HG03139 (cell line): Measurements from ENCODE around the gene KMT2D.

Source experiments
- ATAC-seq: cut with Tn5 transposase; IDR thresholded peaks from one replicate; pipeline ENCODE4 v1.9.1; 2021; ENCODE audit not compliant: unreplicated experiment

The KMT2D gene

GRCh38 chr12:49019443-49020324, 40.9 kb downstream of the KMT2D start:
- ATAC-seq, result no peak

GRCh38 chr12:49019120-49019430, 41.5 kb downstream of the KMT2D start:
- ATAC-seq, result peak; percentile 16

DNA sequence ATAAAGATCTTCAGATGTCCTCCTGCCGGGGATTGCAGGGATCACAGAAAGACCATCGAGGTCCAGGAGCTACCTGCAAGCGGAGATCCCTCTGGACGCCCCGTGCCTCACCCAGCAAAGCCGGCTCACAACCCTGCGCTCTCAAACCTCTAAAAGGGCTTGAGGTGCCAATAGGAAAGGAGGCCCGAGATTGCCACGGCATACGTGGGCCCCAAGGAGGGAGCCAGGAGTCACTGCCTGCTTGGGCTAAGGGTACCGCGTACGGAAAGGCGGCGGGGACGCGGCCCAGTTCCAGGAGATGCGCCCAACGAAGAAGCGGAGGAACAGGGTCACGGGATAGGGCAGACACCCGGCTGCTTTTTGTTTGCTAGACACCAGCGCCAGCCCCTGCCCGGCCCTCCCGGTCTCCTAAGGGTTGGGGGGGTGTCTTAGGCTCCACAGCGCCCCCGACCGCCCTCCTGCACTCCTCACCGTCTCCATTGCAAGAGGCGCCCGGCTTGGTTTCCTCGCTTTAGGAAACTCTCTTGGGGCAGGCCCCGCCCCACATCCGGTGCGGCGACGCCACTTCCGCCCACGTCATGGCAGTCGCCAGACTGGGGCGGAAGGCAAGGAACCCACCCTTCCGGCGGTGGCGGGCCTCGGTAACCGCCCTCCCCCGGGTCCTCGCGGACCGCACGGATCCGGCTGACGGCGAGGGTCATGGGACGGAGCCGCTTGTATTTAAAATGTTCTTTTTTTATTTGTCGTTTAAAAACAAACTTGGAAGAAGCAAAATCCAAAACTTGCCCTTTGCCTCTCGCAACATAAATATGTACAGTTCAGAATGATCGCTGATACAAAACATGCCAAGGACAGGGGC, 42.1 kb downstream of the KMT2D start, which contains the start of gene PRKAG1:
Gene PRKAG1 (minus strand): TSS at position 516 of the 859 bp plus-strand sequence. CDS start 36 bp downstream, at position 480.
- ATAC-seq, result peak; percentile 86

- peak; percentile 4 for ATAC-seq
Observed at GRCh38 chr12:49017891-49018260, 42.7 kb downstream of the KMT2D start.

DNA sequence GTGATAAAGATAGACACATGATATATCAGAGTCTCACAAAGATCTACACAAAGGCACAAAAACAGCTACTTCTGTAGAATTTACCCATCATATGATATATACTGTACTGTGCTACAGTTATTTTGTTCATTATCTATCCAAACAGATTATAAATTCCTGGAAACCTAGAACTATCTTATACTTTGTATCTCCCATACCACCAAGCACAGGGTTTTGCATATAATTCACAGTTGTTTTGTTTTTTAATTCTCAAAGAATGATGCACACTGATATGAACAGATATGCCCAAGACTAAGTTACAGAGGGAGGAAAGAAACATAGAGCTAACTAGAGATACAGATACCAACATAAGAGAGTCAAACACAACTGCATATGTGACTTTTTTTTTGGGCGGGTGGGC, 45.4 kb downstream of the KMT2D start:
- ATAC-seq, result no peak

DNA sequence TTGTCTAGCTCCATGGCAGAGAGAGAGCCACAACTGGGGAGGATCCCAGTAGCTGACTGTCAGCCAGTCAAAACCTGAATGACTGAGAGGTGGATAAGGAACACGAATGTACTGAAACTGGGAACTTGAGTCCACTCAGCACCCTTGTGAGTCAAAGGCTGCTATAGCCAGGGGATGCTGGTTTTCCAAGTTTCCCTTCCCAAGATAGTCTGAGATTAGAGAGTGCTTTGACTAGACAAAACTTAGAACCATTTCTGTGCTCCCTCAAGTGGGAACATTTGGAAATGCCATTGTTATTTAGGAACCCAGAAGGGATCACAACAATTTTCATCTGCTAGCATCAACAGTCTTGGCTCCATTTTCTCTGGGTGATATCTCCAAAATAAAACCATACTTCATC, 46.0 kb downstream of the KMT2D start:
- ATAC-seq, result no peak

GRCh38 chr12:49013428-49013827, 47.2 kb downstream of the KMT2D start:
- no peak for ATAC-seq

- no peak for ATAC-seq
Observed at GRCh38 chr12:49012739-49013138, 47.9 kb downstream of the KMT2D start.
